ENCODE results near the gene RUNDC3A. TPM values are rescaled to one million over a fixed set of nuclear protein-coding genes. Genes with fewer than 3 reads are reported as not detected.

RUNDC3A gene
- total RNA-seq, 1 experiment from 2014 or later, result 3.6 TPM

DNA sequence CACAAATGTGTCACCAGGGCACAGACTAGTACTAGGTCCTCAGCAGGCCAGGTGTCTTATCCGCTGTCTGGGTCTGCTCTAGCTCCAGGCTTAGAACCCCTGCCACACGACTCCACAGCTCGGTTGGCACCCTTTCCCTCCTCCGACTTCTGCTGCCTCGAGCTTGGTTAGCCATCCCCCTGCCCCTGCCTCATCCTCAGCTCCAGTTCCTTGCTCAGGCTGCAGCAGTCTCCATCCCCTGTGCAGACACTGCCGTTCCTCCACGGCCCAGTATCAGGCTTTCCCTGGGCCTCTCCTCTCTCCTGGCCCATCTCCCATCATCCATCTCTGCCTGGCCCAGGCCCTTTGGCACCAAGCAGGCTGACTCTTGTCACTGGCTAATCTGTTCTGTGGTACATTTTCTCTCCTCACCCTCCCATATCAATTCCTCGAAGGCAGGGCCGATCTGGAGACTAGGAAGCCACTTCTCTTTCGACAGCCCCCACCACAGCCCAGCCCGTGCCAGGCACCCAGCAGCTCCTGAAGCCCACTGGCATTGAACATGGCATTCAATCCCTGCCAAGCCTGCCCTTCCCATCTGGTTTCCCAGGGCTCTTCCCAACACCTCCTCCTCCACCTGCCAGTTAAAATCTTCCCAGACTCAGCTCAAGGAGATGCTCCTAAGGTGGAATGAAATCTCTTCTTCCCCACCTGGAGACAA lies 35.3 kb downstream of the RUNDC3A start:
- intact Hi-C loops (cut with micrococcal nuclease; ENCODE audit: unreplicated experiment), result no loop called here
- Histone ChIP-seq H3K27ac (ENCODE audit: low read length) (peak overlapping the region; percentile 48; the same call in 1 of the 2 replicates), H3K4me1 (ENCODE audit: control insufficient read depth, insufficient read depth, low read length) (no peaks in the 10 kb centered on the region), H3K9me3 (ENCODE audit: control insufficient read depth, insufficient read depth, low read depth, low read length) (no peaks in the 10 kb centered on the region), H3K4me3 (ENCODE audit: low read depth in 2 of 2, low read length in 2 of 2) (no peak overlapping the region), H3K36me3 (ENCODE audit: control insufficient read depth, insufficient read depth, low read length) (peaks cover 4% of the 10 kb centered on the region; the same call in 1 of the 2 replicates), H3K27me3 (ENCODE audit: control insufficient read depth, insufficient read depth, low read length) (no peaks in the 10 kb centered on the region)
- POLR2A ChIA-PET, result no interaction called here
- ATAC-seq (no peak), DNase-seq (ENCODE audit: low read depth, low spot score) (no peak)
- BruUV-seq (replicated peaks), result no TSS peak
- in situ Hi-C loops (cut with HindIII; ENCODE audit: low pct_unique_long_range_greater_than_20kb, low sequenced_read_pairs), result no loop called here
- CTCF ChIA-PET, result no interaction called here
- TF ChIP-seq TCF7L2 (IDR thresholded peaks at IDR 0.05; ENCODE audit: low read depth, low read length) (no peak), SIN3A (IDR thresholded peaks at IDR 0.05; ENCODE audit: borderline replicate concordance, insufficient read depth, low read depth, low read length) (no peak), POLR2AphosphoS5 (IDR thresholded peaks at IDR 0.05; ENCODE audit: low read depth, low read length) (no peak)
- TF ChIP-seq, protein P1, sequence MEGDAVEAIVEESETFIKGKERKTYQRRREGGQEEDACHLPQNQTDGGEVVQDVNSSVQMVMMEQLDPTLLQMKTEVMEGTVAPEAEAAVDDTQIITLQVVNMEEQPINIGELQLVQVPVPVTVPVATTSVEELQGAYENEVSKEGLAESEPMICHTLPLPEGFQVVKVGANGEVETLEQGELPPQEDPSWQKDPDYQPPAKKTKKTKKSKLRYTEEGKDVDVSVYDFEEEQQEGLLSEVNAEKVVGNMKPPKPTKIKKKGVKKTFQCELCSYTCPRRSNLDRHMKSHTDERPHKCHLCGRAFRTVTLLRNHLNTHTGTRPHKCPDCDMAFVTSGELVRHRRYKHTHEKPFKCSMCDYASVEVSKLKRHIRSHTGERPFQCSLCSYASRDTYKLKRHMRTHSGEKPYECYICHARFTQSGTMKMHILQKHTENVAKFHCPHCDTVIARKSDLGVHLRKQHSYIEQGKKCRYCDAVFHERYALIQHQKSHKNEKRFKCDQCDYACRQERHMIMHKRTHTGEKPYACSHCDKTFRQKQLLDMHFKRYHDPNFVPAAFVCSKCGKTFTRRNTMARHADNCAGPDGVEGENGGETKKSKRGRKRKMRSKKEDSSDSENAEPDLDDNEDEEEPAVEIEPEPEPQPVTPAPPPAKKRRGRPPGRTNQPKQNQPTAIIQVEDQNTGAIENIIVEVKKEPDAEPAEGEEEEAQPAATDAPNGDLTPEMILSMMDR (IDR thresholded peaks at IDR 0.05), result no peak
- TF ChIP-seq, protein P2, sequence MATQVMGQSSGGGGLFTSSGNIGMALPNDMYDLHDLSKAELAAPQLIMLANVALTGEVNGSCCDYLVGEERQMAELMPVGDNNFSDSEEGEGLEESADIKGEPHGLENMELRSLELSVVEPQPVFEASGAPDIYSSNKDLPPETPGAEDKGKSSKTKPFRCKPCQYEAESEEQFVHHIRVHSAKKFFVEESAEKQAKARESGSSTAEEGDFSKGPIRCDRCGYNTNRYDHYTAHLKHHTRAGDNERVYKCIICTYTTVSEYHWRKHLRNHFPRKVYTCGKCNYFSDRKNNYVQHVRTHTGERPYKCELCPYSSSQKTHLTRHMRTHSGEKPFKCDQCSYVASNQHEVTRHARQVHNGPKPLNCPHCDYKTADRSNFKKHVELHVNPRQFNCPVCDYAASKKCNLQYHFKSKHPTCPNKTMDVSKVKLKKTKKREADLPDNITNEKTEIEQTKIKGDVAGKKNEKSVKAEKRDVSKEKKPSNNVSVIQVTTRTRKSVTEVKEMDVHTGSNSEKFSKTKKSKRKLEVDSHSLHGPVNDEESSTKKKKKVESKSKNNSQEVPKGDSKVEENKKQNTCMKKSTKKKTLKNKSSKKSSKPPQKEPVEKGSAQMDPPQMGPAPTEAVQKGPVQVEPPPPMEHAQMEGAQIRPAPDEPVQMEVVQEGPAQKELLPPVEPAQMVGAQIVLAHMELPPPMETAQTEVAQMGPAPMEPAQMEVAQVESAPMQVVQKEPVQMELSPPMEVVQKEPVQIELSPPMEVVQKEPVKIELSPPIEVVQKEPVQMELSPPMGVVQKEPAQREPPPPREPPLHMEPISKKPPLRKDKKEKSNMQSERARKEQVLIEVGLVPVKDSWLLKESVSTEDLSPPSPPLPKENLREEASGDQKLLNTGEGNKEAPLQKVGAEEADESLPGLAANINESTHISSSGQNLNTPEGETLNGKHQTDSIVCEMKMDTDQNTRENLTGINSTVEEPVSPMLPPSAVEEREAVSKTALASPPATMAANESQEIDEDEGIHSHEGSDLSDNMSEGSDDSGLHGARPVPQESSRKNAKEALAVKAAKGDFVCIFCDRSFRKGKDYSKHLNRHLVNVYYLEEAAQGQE (IDR thresholded peaks at IDR 0.05; ENCODE audit: insufficient read depth in 1 of 2, low read depth in 2 of 2, low read length in 1 of 2), result no peak

DNA sequence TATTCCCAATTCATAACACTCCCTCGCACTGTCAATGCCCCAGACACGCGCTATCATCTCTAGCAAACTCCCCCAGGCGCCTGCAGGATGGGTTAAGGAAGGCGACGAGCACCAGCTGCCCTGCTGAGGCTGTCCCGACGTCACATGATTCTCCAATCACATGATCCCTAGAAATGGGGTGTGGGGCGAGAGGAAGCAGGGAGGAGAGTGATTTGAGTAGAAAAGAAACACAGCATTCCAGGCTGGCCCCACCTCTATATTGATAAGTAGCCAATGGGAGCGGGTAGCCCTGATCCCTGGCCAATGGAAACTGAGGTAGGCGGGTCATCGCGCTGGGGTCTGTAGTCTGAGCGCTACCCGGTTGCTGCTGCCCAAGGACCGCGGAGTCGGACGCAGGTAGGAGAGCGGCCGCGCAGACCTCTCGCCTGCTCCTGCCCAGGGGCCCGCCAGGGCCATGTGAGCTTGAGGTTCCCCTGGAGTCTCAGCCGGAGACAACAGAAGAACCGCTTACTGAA lies 36.6 kb downstream of the RUNDC3A start, which contains the start of gene GRN:
TSS of gene GRN (plus strand) at position 364 of the 515 bp plus-strand sequence. CDS start 3,863 bp downstream, outside the sequence.
- peaks cover 4% of the 10 kb centered on the region; the same call in 1 of the 2 replicates for H3K36me3 ChIP-seq (ENCODE audit: control insufficient read depth, insufficient read depth, low read length)
- H3K9me3 ChIP-seq (ENCODE audit: control insufficient read depth, insufficient read depth, low read depth, low read length), result no peaks in the 10 kb centered on the region
- DNase-seq (ENCODE audit: low read depth, low spot score) (peak; percentile 87), ATAC-seq (peak; percentile 98)
- no peaks in the 10 kb centered on the region for H3K4me1 ChIP-seq (ENCODE audit: control insufficient read depth, insufficient read depth, low read length)
- TF ChIP-seq SIN3A (IDR thresholded peaks at IDR 0.05; ENCODE audit: borderline replicate concordance, insufficient read depth, low read depth, low read length), result peak; percentile 88
- TF ChIP-seq, protein P2 (IDR thresholded peaks at IDR 0.05; ENCODE audit: insufficient read depth in 1 of 2, low read depth in 2 of 2, low read length in 1 of 2), result no peak
- TF ChIP-seq, protein P1 (IDR thresholded peaks at IDR 0.05), result no peak
- TF ChIP-seq TCF7L2 (IDR thresholded peaks at IDR 0.05; ENCODE audit: low read depth, low read length), result no peak
- peak; percentile 62 for TF ChIP-seq POLR2AphosphoS5 (IDR thresholded peaks at IDR 0.05; ENCODE audit: low read depth, low read length)
- H3K27me3 ChIP-seq (ENCODE audit: control insufficient read depth, insufficient read depth, low read length), result no peaks in the 10 kb centered on the region
- in situ Hi-C loops (cut with HindIII; ENCODE audit: low pct_unique_long_range_greater_than_20kb, low sequenced_read_pairs), result no loop called here
- POLR2A ChIA-PET, result interaction anchor here (1.3 kb wide), 1 partner anchor 11 kb away, joined by 3 read pairs; no protein-coding TSS in a partner anchor
- peak within 1 kb of the TSS; percentile 86 for H3K27ac ChIP-seq (ENCODE audit: low read length)
- no TSS peak for BruUV-seq (replicated peaks)
- peak within 1 kb of the TSS; percentile 95 for H3K4me3 ChIP-seq (ENCODE audit: low read depth in 2 of 2, low read length in 2 of 2)
- CTCF ChIA-PET, result interaction anchor here (0.6 kb wide), 1 partner anchor 355 kb away, joined by 11 read pairs; no protein-coding TSS in a partner anchor
- intact Hi-C loops (cut with micrococcal nuclease; ENCODE audit: unreplicated experiment), result no loop called here

Data from Panc1 (cell line).